IPS-20b (cell line): Measurements from ENCODE around the gene CHST8.
"Not testable (repeated sequence)": the region's sequence is repeated elsewhere in the genome, so short reads cannot be mapped to it uniquely, and the experiment has no call there.

ENCODE experiments used
- H3K27ac ChIP-seq: one replicate; pipeline ENCODE4 v1.5.1; 2013; ENCODE audit warnings: low read length
- H3K27me3 ChIP-seq: 2 replicates; pipeline ENCODE4 v1.6.1; 2013; ENCODE audit warnings: mild to moderate bottlenecking, low read length, inconsistent platforms; ENCODE audit not compliant: insufficient read depth
- H3K36me3 ChIP-seq: 2 replicates; pipeline ENCODE4 v1.6.1; 2013; ENCODE audit warnings: low read depth, mild to moderate bottlenecking, inconsistent platforms, low read length, moderate library complexity; ENCODE audit not compliant: insufficient read depth
- H3K4me1 ChIP-seq: 2 replicates; pipeline ENCODE4 v1.6.1; 2013; ENCODE audit warnings: mild to moderate bottlenecking, control low read depth, inconsistent platforms, low read length, moderate library complexity; ENCODE audit not compliant: insufficient read depth
- H3K4me3 ChIP-seq: 2 replicates; pipeline ENCODE4 v1.5.1; 2013; ENCODE audit warnings: mild to moderate bottlenecking, low read length, inconsistent platforms
- H3K9ac ChIP-seq: 2 replicates; pipeline ENCODE4 v1.6.1; 2013; ENCODE audit warnings: low read depth, mild to moderate bottlenecking, inconsistent platforms, low read length, moderate library complexity
- H3K9me3 ChIP-seq: 2 replicates; pipeline ENCODE4 v1.6.1; 2013; ENCODE audit warnings: mild to moderate bottlenecking, low read depth, low read length, inconsistent platforms; ENCODE audit not compliant: insufficient read depth

The CHST8 gene

GRCh38 chr19:33602576-33603204 lies 19.1 kb upstream of the CHST8 start:
- no peaks in the 10 kb centered on the region for H3K27me3 ChIP-seq
- no peak overlapping the region for H3K9ac ChIP-seq
- peaks cover 3% of the 10 kb centered on the region; the same call in 1 of the 2 replicates for H3K4me1 ChIP-seq

GRCh38 chr19:33603377-33603776 lies 18.4 kb upstream of the CHST8 start:
- H3K36me3 ChIP-seq, result no peaks in the 10 kb centered on the region
- peaks cover 3% of the 10 kb centered on the region; the same call in 1 of the 2 replicates for H3K4me1 ChIP-seq
- H3K27ac ChIP-seq, result no peak overlapping the region
- H3K9ac ChIP-seq, result no peak overlapping the region
- H3K4me3 ChIP-seq, result no peak overlapping the region
- peaks cover 10% of the 10 kb centered on the region; the same call in 1 of the 2 replicates for H3K9me3 ChIP-seq
- H3K27me3 ChIP-seq, result no peaks in the 10 kb centered on the region

More at GRCh38 chr19:33602576-33603204, 19.1 kb upstream of the CHST8 start:
- no peak overlapping the region for H3K4me3 ChIP-seq
- no peak overlapping the region for H3K27ac ChIP-seq
- H3K36me3 ChIP-seq, result no peaks in the 10 kb centered on the region
- peaks cover 10% of the 10 kb centered on the region; the same call in 1 of the 2 replicates for H3K9me3 ChIP-seq

- Histone ChIP-seq H3K9ac (no peak overlapping the region), H3K4me3 (no peak overlapping the region), H3K9me3 (peaks cover 18% of the 10 kb centered on the region), H3K36me3 (no peaks in the 10 kb centered on the region), H3K27me3 (no peaks in the 10 kb centered on the region), H3K27ac (no peak overlapping the region), H3K4me1 (peaks cover 3% of the 10 kb centered on the region; the same call in 1 of the 2 replicates)
Measured at GRCh38 chr19:33604651-33605050, 17.1 kb upstream of the CHST8 start.

GRCh38 chr19:33605803-33606295 lies 15.9 kb upstream of the CHST8 start:
- H3K27me3 ChIP-seq, H3K36me3 ChIP-seq, H3K9ac ChIP-seq, H3K4me1 ChIP-seq, H3K4me3 ChIP-seq, H3K27ac ChIP-seq: not testable (repeated sequence)
- H3K9me3 ChIP-seq, result peaks cover 23% of the 10 kb centered on the region

GRCh38 chr19:33606556-33606955 lies 15.2 kb upstream of the CHST8 start:
- H3K36me3 ChIP-seq, result no peaks in the 10 kb centered on the region
- H3K4me1 ChIP-seq, result peaks cover 3% of the 10 kb centered on the region; the same call in 1 of the 2 replicates
- no peak overlapping the region for H3K4me3 ChIP-seq
- H3K27ac ChIP-seq, result no peak overlapping the region
- H3K9me3 ChIP-seq, result peaks cover 18% of the 10 kb centered on the region
- no peaks in the 10 kb centered on the region for H3K27me3 ChIP-seq
- no peak overlapping the region for H3K9ac ChIP-seq

GRCh38 chr19:33609353-33609752 lies 12.4 kb upstream of the CHST8 start:
- Histone ChIP-seq H3K4me3 (no peak overlapping the region), H3K9me3 (peaks cover 13% of the 10 kb centered on the region; the same call in 1 of the 2 replicates), H3K27me3 (peaks cover 3% of the 10 kb centered on the region; the same call in 1 of the 2 replicates), H3K4me1 (no peaks in the 10 kb centered on the region), H3K9ac (no peak overlapping the region), H3K27ac (no peak overlapping the region), H3K36me3 (no peaks in the 10 kb centered on the region)

GRCh38 chr19:33610588-33610987 lies 11.2 kb upstream of the CHST8 start:
- H3K4me1 ChIP-seq, result no peaks in the 10 kb centered on the region
- H3K9me3 ChIP-seq, result peaks cover 13% of the 10 kb centered on the region; the same call in 1 of the 2 replicates
- no peak overlapping the region for H3K4me3 ChIP-seq
- H3K36me3 ChIP-seq, result no peaks in the 10 kb centered on the region
- H3K9ac ChIP-seq, result no peak overlapping the region
- no peak overlapping the region for H3K27ac ChIP-seq
- H3K27me3 ChIP-seq, result peaks cover 3% of the 10 kb centered on the region; the same call in 1 of the 2 replicates

GRCh38 chr19:33612928-33613619 lies 8.7 kb upstream of the CHST8 start:
- H3K9me3 ChIP-seq, result peaks cover 13% of the 10 kb centered on the region; the same call in 1 of the 2 replicates
- no peaks in the 10 kb centered on the region for H3K36me3 ChIP-seq
- H3K4me3 ChIP-seq, result no peak overlapping the region
- no peak overlapping the region for H3K27ac ChIP-seq
- H3K9ac ChIP-seq, result no peak overlapping the region
- H3K4me1 ChIP-seq, result no peaks in the 10 kb centered on the region
- H3K27me3 ChIP-seq, result peaks cover 10% of the 10 kb centered on the region

- no peaks in the 10 kb centered on the region for H3K4me1 ChIP-seq
- no peaks in the 10 kb centered on the region for H3K36me3 ChIP-seq
- no peak overlapping the region for H3K4me3 ChIP-seq
- H3K9me3 ChIP-seq, result peaks cover 13% of the 10 kb centered on the region; the same call in 1 of the 2 replicates
- H3K27ac ChIP-seq, result no peak overlapping the region
- no peak overlapping the region for H3K9ac ChIP-seq
- peaks cover 13% of the 10 kb centered on the region for H3K27me3 ChIP-seq
Measured at GRCh38 chr19:33613620-33614000, 8.1 kb upstream of the CHST8 start.

GRCh38 chr19:33616346-33616745 lies 5.4 kb upstream of the CHST8 start:
- no peak overlapping the region for H3K27ac ChIP-seq
- H3K36me3 ChIP-seq, result no peaks in the 10 kb centered on the region
- no peaks in the 10 kb centered on the region for H3K4me1 ChIP-seq
- peaks cover 41% of the 10 kb centered on the region for H3K27me3 ChIP-seq
- H3K9me3 ChIP-seq, result no peaks in the 10 kb centered on the region
- H3K9ac ChIP-seq, result no peak overlapping the region
- no peak overlapping the region for H3K4me3 ChIP-seq

- no peaks in the 10 kb centered on the region for H3K36me3 ChIP-seq
- no peaks in the 10 kb centered on the region for H3K4me1 ChIP-seq
- no peaks in the 10 kb centered on the region for H3K9me3 ChIP-seq
- no peak overlapping the region for H3K27ac ChIP-seq
- no peak overlapping the region for H3K9ac ChIP-seq
- H3K27me3 ChIP-seq, result peaks cover 44% of the 10 kb centered on the region
- no peak overlapping the region for H3K4me3 ChIP-seq
Measured at GRCh38 chr19:33616857-33617256, 4.9 kb upstream of the CHST8 start.

- not testable (repeated sequence) for H3K27ac ChIP-seq, H3K4me1 ChIP-seq, H3K9me3 ChIP-seq, H3K36me3 ChIP-seq, H3K9ac ChIP-seq, H3K4me3 ChIP-seq
- H3K27me3 ChIP-seq, result peaks cover 55% of the 10 kb centered on the region
Measured at GRCh38 chr19:33618363-33618762, 3.4 kb upstream of the CHST8 start.
